ENCODE measurements around the gene PPP4C.

GRCh38 chr16:30104492-30104891 lies 28.7 kb downstream of the PPP4C start:
- TF ChIP-seq EP300 (IDR thresholded peaks at IDR 0.05; ENCODE audit: borderline replicate concordance in 1 of 2, low read depth in 2 of 2, low read length in 2 of 2) = no peak
- TF ChIP-seq USF2 (IDR thresholded peaks at IDR 0.05; ENCODE audit: low read length) = no peak
- TF ChIP-seq, protein P1, sequence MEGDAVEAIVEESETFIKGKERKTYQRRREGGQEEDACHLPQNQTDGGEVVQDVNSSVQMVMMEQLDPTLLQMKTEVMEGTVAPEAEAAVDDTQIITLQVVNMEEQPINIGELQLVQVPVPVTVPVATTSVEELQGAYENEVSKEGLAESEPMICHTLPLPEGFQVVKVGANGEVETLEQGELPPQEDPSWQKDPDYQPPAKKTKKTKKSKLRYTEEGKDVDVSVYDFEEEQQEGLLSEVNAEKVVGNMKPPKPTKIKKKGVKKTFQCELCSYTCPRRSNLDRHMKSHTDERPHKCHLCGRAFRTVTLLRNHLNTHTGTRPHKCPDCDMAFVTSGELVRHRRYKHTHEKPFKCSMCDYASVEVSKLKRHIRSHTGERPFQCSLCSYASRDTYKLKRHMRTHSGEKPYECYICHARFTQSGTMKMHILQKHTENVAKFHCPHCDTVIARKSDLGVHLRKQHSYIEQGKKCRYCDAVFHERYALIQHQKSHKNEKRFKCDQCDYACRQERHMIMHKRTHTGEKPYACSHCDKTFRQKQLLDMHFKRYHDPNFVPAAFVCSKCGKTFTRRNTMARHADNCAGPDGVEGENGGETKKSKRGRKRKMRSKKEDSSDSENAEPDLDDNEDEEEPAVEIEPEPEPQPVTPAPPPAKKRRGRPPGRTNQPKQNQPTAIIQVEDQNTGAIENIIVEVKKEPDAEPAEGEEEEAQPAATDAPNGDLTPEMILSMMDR (IDR thresholded peaks at IDR 0.05; ENCODE audit: control extremely low read depth in 1 of 3, insufficient read depth in 1 of 3, low read depth in 1 of 3, low read length in 3 of 3) = no peak
- TF ChIP-seq TAF1 (IDR thresholded peaks at IDR 0.05; ENCODE audit: low read depth, low read length) = no peak
- TF ChIP-seq POLR2AphosphoS5 (IDR thresholded peaks at IDR 0.05; ENCODE audit: low read depth, low read length) = no peak
- no peak for TF ChIP-seq SUZ12 (IDR thresholded peaks at IDR 0.05; ENCODE audit: low read length)
- no peak for TF ChIP-seq HDAC2 (IDR thresholded peaks at IDR 0.05; ENCODE audit: borderline replicate concordance in 1 of 2, low read depth in 2 of 2, low read length in 2 of 2)
- TF ChIP-seq MAFK (IDR thresholded peaks at IDR 0.05; ENCODE audit: low read depth, low read length) = no peak
- TF ChIP-seq CHD1 (IDR thresholded peaks at IDR 0.05; ENCODE audit: low read depth, low read length) = no peak
